HL-60 (cell line): ENCODE measurements around the gene CFAP221.

Experiments
- GABPA ChIP-seq: IDR thresholded peaks from 2 replicates; pipeline ENCODE4 v1.6.1; 2012; ENCODE audit warnings: low read depth
- POLR2AphosphoS5 ChIP-seq: IDR thresholded peaks from 2 replicates; pipeline ENCODE4 v1.6.1; 2012; ENCODE audit warnings: low read depth
- REST ChIP-seq: IDR thresholded peaks from 2 replicates; pipeline ENCODE4 v1.6.1; 2012; ENCODE audit warnings: low read depth; ENCODE audit not compliant: insufficient replicate concordance
- TF ChIP-seq, protein P1 (sequence below): IDR thresholded peaks from one replicate; pipeline ENCODE4 v1.5.1; 2011; ENCODE audit warnings: low read length, control low read depth, inconsistent platforms; ENCODE audit not compliant: insufficient read depth

GRCh38 chr2:119678021-119678656 lies 133.9 kb downstream of the CFAP221 start:
- TF ChIP-seq POLR2AphosphoS5 = no peak
- TF ChIP-seq, protein P1, sequence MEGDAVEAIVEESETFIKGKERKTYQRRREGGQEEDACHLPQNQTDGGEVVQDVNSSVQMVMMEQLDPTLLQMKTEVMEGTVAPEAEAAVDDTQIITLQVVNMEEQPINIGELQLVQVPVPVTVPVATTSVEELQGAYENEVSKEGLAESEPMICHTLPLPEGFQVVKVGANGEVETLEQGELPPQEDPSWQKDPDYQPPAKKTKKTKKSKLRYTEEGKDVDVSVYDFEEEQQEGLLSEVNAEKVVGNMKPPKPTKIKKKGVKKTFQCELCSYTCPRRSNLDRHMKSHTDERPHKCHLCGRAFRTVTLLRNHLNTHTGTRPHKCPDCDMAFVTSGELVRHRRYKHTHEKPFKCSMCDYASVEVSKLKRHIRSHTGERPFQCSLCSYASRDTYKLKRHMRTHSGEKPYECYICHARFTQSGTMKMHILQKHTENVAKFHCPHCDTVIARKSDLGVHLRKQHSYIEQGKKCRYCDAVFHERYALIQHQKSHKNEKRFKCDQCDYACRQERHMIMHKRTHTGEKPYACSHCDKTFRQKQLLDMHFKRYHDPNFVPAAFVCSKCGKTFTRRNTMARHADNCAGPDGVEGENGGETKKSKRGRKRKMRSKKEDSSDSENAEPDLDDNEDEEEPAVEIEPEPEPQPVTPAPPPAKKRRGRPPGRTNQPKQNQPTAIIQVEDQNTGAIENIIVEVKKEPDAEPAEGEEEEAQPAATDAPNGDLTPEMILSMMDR = no peak
- TF ChIP-seq REST = no peak
- TF ChIP-seq GABPA = no peak
